A204.1 (cell line): ENCODE results near the gene BTBD9.
"Not testable (repeated sequence)": the region's sequence is repeated elsewhere in the genome, so short reads cannot be mapped to it uniquely, and the experiment has no call there.

Experiments
- FAIRE-seq: peaks from 2 replicates; lab custom pipeline; 2012; peaks lifted over from hg19 to GRCh38; lab: Jason Lieb, UNC

Gene BTBD9

GRCh38 chr6:38429546-38429945, 210.2 kb downstream of the BTBD9 start:
- FAIRE-seq: no peak

GRCh38 chr6:38427492-38428210, 212.1 kb downstream of the BTBD9 start:
- no peak for FAIRE-seq

DNA sequence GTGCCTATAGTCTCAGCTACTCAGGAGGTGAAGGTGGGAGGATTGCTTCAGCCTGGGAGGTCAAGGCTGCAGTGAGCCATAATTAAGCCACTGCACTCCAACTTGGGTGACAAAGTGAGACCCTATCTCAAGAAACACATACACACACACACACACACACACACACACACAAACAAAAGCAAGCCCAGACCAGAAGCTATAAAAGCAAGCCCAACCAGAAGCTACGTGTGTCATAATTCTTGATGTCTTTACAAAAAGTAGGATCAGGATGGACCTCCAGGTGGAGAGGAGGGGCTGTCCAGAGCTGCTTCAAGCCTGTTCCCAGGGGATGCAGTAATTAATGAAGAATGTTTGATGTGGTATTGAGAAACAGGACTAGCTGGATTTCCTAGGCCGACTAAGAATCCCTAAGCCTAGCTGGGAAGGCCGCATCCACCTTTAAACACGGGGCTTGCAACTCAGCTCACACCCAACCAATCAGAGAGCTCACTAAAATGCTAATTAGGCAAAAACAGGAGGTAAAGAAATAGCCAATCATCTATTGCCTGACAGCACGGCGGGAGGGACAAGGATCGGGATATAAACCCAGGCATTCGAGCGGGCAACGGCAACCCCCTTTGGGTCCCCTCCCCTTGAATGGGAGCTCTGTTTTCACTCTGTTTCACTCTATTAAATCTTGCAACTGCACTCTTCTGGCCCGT, 213.8 kb downstream of the BTBD9 start:
- FAIRE-seq: not testable (repeated sequence)

GRCh38 chr6:38423746-38424145, 216.0 kb downstream of the BTBD9 start:
- no peak for FAIRE-seq

- FAIRE-seq: no peak
These were observed 219.5 kb downstream of the BTBD9 start for GRCh38 chr6:38420207-38420606.

DNA sequence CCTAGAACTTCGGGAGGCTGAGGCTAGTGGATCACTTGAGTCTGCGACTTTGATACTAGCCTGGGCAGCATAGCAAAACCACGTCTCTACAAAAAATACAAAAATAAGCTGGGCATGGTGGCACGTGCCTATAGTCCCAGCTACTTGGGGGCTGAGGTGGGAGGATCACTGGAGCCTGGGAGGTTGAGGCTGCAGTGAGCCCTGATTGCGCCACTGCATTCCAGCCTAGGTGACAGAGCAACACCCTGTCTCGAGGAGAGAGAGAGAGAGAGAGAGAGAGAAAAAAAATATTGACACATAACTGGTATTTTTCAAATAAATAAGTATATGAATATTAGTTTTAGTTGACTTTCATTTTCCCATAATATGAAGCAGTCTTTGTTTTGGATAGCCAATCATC, 222.2 kb downstream of the BTBD9 start:
- no peak for FAIRE-seq

DNA sequence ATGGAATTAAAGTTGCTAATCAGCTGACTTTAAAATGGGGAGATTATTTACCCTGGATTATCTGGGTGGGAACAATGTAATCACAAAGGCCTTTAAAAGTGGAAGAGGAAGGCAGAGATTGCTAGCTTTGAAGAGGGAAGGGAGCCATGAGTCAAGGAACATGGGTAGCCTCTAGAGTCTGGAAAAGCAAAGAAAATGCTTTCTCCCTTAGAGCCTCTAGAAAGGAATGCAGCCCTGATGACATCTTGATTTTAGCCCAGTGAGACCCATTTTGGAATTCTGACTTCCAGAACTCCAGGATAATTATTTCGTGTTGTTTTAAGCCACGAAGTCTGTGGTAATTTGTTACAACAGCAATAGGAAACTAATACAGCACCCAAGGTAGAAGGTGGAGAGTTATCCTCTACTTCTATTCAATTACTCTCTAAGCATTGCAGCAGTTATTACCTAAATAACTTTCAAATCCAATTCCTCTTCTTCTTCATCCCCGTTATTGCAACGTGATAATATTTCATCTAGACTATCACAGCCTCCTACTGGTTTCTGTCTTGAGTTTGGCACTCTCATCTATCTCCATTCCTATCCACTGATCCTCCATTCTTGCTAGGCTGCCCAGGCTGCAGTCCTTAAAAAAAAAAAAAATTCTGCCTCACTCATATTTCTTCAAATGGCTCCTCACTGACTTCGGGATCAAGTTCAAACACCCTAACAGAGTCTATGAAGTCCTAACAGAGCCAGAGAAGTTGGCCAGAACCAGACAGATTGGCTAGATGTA, 224.3 kb downstream of the BTBD9 start:
- FAIRE-seq: no peak

GRCh38 chr6:38413102-38413800, 226.5 kb downstream of the BTBD9 start:
- FAIRE-seq: no peak

GRCh38 chr6:38407192-38407591, 232.5 kb downstream of the BTBD9 start:
- no peak for FAIRE-seq

DNA sequence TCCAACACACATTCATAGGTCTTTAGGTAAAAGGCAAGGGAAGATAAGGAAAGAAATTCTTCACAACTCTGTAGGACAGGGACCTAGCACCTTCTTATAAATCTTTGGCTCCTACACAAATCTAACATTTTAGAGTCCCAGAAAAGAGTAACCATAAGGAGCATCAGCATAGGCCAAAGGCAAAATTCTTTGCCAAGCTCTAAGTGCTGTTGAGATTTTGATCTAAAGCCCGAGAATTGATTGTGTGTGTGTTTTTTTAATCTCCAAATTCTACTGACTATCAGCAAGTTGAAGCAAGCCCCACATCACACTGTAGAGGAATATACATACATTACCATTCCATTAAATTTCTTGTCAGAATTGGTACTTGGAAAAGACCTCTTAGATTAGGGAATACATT, 233.6 kb downstream of the BTBD9 start:
- FAIRE-seq: no peak

GRCh38 chr6:38404900-38405556, 234.7 kb downstream of the BTBD9 start:
- no peak for FAIRE-seq

DNA sequence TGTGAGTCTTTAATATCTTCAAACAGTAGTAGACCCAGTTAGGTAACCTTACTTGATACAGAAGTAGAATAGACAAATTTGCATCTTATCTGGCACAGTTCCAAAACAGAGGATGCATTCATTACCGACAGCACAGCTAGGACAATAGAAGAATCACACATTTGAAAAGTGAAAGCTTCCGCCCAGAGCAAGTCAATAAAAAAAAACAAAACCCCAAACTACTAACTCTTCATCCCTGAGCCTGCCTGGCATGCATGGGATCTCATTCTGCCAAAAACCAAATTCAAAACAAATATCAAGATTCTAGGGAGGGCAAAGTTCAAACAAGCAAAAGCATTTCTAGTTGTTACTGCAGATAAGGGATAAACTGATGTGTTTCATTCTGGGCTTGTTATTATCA, 235.4 kb downstream of the BTBD9 start:
- FAIRE-seq: no peak

GRCh38 chr6:38403548-38403947, 236.2 kb downstream of the BTBD9 start:
- no peak for FAIRE-seq

DNA sequence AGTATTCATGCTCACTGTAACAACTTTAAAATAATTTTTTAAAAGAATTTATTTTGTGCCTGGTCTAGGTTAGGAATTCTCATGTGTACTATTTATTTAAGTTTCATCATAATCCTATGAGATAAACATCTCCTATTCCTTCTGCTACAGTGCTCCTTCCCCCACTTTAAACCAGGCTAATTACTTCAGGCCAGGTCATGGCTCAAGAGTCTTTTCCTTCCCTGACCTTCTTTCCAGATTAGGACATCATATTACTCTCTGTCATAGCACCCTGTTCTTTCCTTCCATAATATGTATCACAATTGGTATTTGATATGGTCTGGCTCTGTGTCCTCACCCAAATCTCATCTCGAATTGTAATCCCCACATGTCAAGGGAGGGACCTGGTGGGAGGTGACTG, 239.0 kb downstream of the BTBD9 start:
- no peak for FAIRE-seq

DNA sequence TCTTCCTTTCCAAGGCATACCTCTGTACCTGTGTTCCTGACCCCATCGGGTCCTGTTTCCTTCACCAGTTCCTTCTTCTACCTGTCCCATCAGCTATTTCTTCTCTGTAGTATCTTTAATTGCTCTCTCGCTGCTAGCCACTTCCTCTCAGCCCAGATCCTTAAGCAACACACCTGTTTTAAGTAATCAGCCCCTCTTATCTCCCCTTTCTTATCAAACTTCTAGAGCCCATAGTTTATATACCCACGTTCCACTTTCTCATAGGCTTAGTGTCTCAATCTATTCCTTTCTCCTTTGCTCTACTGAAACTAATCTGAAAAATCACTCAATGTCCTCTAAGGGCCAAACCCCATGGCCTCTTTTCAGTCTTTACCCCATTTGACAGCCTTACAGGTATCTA, 239.6 kb downstream of the BTBD9 start:
- FAIRE-seq: no peak

GRCh38 chr6:38396209-38396608, 243.5 kb downstream of the BTBD9 start:
- FAIRE-seq: no peak

- FAIRE-seq: no peak
These were observed 245.7 kb downstream of the BTBD9 start for GRCh38 chr6:38393986-38394385.

DNA sequence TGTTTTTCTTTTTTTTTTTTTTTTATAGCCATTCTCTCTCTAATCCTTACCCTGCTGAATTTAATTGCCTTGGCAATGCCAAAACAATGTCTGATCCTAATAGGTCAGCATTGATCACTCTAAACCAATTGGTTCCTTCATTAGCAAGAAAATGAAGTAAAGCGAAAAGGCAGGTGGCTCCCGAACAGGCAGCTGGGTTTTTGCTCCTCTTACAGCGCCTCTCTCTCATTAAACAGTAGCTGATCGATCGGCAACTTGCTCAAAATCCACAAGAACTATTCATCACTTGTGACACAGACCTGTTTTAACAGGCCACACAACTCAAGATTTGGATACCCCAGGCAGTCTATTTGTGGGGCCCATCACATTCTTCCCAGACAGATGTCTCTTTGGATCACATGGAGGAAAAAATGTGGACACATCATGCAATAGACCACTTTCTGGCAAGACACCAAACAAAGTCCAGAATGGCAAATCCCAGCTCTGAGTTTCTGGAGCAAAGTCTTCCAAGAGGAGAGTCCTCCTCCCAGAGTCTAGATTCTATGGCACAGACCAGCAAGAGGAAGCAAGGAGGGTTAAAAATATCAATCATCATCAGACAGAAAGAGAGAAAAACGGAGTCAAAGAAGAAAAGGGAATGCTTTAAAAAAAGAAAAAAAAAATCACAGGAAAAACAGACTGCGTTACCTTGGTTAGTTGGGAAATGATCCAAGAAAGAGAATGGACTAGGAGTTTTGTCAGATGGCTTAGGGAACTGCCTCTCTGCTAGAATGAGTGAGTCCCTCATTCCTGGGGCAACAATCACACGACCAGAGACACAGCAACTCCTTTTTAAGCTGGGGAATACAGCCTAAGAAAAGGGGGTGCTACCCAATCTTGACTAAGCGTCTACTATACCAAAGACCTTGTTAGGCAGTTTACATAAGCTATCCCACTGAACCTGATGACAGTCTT, 247.8 kb downstream of the BTBD9 start:
- FAIRE-seq: no peak

GRCh38 chr6:38391206-38391605, 248.5 kb downstream of the BTBD9 start:
- no peak for FAIRE-seq

- FAIRE-seq: no peak
These were observed 249.9 kb downstream of the BTBD9 start for GRCh38 chr6:38389875-38390274.

GRCh38 chr6:38387971-38388370, 251.8 kb downstream of the BTBD9 start:
- no peak for FAIRE-seq
